ENCODE results near the gene RIN1. TPM values are rescaled to one million over a fixed set of nuclear protein-coding genes. Genes with fewer than 3 reads are reported as not detected.

Gene RIN1
- total and polyA plus RNA-seq, 9 of the 15 experiments (the other 6 are each of a cell fraction or from before 2014, with no cell fraction given) = 0.01 to 1.2 (median 0.45) TPM; not detected in 1

- no peak for TF ChIP-seq ZNF318 (IDR thresholded peaks at IDR 0.05; ENCODE audit: borderline replicate concordance in 1 of 2, low read depth in 1 of 2)
- peak in 1 of 3 experiments; percentile 44 for TF ChIP-seq YY1 (IDR thresholded peaks at IDR 0.05; ENCODE audit: borderline replicate concordance in 1 of 3, control insufficient read depth in 1 of 3, extremely low read depth in 1 of 3, insufficient read depth in 3 of 3, insufficient read length in 1 of 3, insufficient replicate concordance in 2 of 3, low read depth in 1 of 3, low read length in 2 of 3)
- no peak for TF ChIP-seq PHB (CRISPR knock-in tag; IDR thresholded peaks at IDR 0.05)
- no peak for TF ChIP-seq NKRF (IDR thresholded peaks at IDR 0.05; ENCODE audit: borderline replicate concordance)
- TF ChIP-seq EGR1 (conservative IDR thresholded peaks at IDR 0.05) = peak; percentile 93
- TF ChIP-seq HDGF (IDR thresholded peaks at IDR 0.05) = no peak
- no peak for TF ChIP-seq CHD1 (IDR thresholded peaks at IDR 0.05; ENCODE audit: low read length)
- TF ChIP-seq TFE3 (CRISPR knock-in tag; IDR thresholded peaks at IDR 0.05) = no peak
- no peak for TF ChIP-seq TRIM25 (IDR thresholded peaks at IDR 0.05; ENCODE audit: borderline replicate concordance)
- no peak for TF ChIP-seq KAT8 (IDR thresholded peaks at IDR 0.05; ENCODE audit: low read depth)
- no peak for TF ChIP-seq FOXA3 (CRISPR knock-in tag; conservative IDR thresholded peaks at IDR 0.05 in 1 of 2, IDR thresholded peaks at IDR 0.05 in 1 of 2)
- no peak for TF ChIP-seq ZNF274 (IDR thresholded peaks at IDR 0.05; ENCODE audit: borderline replicate concordance, low read depth, low read length)
Measured at GRCh38 chr11:66371627-66372415, 35.6 kb upstream of the RIN1 start, which contains the start of gene SLC29A2 (continued).

Measured in K562 (cell line).